ENCODE measurements around the gene ROMO1.
A peak's percentile ranks its signal among the peaks of the same experiment; 100 is the strongest.

The ROMO1 gene

DNA sequence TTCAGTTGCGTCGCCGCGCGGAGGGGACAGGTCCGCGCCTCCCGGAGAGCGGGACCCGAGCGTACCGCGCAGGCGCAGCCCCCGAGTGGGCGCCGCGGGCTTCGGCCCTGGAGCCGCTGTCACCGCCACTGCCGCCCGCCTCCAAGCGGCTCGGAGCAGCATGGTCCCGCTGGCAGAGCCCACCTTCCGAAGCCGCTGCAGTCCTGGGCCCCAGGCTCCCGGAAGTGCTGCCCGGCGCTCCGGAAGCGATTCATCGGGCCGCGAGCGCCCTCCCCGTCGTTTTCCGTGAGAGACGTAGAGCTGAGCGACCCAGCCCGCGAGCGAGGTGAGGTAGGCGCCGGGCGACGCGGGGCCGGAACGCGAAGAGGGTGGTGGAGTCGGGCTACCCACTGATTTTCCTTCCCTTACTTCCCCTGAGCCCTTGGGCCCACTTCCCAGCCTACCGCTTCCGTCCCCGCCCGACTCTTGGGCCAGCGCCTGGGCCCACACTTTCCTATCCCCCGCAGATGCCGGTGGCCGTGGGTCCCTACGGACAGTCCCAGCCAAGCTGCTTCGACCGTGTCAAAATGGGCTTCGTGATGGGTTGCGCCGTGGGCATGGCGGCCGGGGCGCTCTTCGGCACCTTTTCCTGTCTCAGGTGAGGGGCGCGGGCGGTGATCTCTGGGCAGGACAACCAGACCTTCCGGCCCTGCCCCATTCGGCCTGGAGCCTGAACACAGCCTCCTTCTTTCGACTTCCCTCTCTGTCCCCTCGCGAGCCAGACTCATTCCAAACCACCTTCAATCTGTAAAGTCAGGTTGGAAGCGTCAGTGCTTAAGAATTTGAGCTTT lies at the start of gene ROMO1, which contains the start of gene NFS1:
TSS of gene ROMO1 (plus strand) at position 279 of the 830 bp plus-strand sequence. CDS start at position 507, 228 bp downstream.
TSS of gene NFS1 (minus strand) at position 226 of the 830 bp plus-strand sequence. CDS start at position 162, 64 bp downstream.
- DNase-seq (ENCODE audit: low read depth) = peak; percentile 78

DNA sequence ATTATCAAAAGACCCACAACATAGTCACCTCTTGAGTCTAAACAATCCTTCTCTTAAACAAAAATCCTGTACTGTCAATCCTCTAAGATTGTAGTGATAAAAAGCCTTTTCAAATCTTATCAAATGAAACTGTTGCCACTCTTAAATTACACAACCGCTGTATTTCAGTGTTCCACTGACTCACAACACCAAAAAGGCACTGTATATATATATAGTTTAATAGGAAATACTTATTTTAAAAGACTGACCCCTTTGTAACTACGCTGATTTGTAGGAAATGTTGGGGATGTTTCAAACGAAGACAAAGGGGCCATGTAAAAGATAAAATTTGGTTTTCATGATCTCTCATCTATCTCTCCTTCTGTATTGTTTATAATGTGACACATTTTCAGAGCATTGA lies 48.6 kb upstream of the ROMO1 start:
- no peak for DNase-seq (ENCODE audit: low read depth)

DNA sequence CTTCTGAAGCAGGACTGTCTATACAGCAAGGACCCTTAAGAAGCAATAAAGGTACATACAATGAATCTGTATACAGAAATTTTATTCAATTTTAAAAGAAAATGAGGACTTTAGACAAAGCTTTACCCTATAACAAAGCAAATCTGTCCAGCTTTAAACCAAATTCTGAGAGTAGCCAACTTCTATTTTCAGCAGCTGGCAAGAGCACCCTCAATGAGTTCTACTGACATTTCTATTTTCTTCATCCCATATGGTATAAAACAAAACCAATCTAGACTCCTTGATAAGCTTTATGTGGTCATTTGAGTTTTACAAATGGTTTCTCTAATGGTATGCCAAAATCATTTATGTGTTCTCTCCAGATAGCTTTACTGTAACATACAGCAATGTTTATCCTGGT lies 47.2 kb upstream of the ROMO1 start:
- DNase-seq (ENCODE audit: low read depth) = no peak

DNA sequence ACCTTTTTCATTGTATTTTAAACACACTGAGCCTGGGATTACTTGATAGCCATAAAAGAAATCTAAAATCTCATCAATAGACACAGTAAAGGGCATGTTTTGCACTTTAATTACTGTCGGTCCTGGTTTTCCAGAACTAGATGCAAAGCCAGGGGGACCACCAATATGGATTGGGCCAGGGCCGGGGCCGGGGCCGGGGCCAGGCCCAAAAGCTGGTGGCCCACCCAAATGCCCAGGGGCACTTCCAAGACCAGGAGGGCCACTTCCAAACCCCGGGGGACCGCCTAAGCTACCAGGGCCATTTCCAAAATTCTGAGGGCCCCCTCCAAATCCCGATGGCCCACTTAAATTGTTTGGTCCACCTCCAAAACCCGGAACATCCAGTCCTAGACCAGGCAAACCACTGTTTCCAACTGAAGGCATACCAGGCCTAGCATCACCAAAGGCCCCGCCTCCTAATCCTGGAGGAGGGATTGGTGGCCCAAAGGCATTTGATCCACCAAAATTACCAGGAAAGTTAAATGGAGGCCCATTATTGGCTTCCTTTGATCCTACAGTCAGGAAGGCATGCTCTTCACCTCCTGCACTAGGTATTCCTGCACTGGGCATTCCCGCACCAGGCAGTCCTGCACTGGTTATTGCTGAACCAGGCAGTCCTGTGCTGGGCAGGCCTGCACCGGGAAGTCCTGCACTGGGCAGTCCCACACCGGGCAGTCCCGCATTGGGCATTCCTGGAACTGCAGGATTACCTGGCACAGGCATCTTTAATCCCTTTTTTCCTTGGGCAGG lies 46.4 kb upstream of the ROMO1 start:
- no peak for DNase-seq (ENCODE audit: low read depth)

DNA sequence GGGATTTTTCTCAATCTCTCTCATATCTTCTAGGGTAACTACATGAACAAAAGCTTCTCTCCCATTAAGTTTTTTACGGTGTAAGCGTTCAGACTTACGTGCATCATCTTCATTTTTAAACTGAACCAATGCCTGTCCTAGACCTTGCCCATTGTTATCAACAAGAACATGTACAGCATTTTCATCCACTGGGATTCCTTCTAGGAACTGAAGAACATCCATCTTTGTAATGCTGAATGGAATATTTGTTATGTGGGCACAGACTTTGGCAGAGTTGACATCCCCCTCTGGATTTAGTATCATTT lies 45.8 kb upstream of the ROMO1 start:
- DNase-seq (ENCODE audit: low read depth) = no peak

DNA sequence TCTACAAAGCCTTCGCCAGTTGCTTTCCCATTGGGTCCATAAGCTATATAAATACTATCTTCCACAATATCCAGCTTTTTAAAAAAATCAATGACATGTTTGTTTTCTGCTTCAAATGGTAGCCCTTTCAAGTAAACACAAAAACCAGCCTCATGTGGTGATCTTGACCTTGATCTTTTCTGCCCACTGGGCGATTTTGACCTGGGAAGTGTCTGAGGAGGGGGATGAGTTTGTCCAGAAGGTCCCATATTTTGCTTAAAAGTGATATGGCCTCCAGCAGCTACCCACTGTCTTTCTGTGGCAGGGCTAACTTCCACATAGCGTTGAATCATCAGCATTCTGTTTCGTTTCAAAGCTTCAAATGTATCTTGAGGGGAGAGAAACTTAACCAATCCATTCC lies 45.3 kb upstream of the ROMO1 start:
- no peak for DNase-seq (ENCODE audit: low read depth)

DNA sequence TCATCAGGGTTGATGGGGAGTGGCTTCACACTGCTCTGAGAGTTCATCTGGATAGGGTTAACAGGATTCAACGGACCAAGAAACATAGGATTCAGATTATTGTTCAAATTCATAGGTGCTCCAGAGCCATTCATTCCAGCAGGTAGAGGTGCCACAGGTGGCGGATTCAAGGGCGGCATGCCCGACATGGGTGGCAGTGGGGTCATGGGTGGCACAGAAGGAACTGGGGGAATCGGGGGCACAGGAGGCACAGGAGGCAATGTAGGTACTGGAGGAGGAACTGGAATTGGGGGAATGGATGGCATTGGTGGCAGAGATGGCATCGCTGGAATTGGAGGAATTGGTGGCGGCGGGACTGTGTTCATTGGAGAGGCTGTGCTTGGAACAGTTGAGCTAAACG lies 44.8 kb upstream of the ROMO1 start:
- DNase-seq (ENCODE audit: low read depth) = no peak

DNA sequence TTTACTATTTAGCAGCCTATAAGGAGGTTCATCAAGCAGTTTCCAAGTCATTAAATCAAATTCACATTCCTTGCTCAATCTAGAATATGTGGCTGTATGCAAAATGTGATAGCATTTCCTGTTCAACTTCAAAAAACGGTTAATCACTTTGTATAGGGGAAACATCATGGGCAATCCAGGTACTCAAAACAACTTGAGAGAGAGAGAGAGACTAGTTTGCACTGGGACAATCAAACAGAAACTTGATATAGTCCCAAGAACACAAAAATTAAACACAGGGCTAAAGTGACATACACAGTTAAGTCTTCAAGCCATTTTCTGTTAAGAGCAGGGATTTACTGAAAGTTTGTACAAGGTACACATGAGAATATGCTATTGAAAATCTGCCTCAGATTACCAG lies 41.9 kb upstream of the ROMO1 start:
- DNase-seq (ENCODE audit: low read depth) = no peak

DNA sequence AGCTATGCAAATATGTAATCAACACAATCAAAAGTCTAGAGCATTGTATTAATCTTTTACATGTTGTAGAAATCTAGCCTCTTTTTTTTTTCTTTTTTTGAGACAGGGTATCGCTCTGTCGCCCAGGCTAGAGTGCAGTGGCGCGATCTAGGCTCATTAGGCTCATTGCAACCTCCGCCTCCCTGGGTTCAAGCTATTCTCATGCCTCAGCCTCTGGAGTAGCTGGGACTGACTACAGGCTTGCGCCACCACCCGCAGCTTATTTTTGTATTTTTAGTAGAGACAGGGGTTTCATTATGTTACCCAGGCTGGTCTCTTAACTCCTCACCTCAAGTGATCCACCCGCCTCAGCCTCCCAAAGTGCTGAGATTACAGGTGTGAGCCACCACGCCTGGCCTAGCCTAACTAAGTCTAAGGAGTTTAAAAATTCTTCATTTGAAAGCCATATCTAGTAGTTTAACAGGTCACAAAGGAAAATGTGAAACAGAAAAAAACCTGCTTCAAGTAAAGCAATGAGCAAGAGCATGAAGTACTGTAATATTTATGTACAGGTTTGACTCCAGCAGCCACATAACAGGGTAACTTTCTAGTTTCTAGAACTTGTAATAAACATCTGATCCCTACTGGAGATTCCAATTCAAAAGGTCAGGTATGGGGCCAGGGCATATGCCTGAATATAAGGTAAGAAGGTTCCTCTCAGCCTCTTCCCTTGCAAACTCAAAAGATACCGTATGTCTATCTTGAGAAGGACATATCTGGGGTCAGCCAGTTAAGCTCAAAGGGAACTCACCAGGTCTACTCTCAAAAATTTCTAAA lies 38.9 kb upstream of the ROMO1 start:
- DNase-seq (ENCODE audit: low read depth) = no peak

DNA sequence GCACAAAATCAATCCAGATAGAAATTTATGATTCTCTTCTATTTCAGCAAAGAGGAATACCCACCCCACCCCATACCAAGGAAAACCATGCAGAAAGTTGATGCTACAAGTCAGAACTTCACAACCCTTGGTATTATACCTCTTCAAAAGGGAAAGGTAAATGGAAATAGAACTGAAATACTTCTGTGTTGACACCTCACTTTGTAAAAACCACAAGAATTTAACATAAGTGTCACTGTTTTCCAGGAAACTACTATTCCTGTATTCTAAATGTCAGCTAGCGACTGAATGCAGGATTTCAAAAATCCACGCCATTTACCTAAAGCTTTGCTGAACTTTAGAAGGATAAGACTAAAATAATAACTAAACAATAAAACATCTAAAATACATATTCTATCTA lies 38.2 kb upstream of the ROMO1 start:
- no peak for DNase-seq (ENCODE audit: low read depth)

DNA sequence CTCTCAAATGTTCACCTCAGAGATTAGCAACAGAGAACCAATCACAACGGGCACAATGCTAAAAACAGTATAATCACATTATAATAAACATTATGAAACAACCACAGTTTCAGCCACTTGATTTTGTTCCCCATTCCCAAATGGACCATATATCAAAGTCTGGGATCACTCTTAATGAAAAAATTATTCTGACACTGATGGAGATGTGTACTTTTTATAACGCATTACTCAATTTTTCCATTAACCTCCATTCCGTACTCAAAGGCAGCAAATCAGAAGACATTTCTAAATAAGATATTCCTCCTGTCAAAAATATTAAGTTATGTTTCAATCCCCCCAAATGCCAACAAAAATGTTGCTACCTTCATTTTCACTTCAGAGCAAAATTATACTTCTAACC lies 37.3 kb upstream of the ROMO1 start:
- DNase-seq (ENCODE audit: low read depth) = no peak

DNA sequence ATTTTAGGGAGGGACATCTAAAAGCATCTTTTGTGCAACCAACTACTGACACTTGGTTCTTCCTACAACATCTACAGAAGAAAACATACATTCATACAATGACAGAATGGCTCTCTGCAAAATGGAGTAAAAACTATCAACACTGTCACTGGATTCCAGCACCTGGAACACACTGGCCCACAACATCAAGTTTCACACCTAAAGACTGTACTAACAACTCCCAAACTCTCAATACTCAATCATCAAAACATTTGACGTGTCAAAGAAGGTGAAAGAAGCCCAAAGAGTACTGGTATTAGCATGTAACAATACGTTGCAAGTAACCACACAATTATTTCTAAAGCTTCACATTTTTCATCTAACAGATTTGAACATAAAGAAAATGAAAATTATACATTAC lies 36.7 kb upstream of the ROMO1 start:
- no peak for DNase-seq (ENCODE audit: low read depth)

DNA sequence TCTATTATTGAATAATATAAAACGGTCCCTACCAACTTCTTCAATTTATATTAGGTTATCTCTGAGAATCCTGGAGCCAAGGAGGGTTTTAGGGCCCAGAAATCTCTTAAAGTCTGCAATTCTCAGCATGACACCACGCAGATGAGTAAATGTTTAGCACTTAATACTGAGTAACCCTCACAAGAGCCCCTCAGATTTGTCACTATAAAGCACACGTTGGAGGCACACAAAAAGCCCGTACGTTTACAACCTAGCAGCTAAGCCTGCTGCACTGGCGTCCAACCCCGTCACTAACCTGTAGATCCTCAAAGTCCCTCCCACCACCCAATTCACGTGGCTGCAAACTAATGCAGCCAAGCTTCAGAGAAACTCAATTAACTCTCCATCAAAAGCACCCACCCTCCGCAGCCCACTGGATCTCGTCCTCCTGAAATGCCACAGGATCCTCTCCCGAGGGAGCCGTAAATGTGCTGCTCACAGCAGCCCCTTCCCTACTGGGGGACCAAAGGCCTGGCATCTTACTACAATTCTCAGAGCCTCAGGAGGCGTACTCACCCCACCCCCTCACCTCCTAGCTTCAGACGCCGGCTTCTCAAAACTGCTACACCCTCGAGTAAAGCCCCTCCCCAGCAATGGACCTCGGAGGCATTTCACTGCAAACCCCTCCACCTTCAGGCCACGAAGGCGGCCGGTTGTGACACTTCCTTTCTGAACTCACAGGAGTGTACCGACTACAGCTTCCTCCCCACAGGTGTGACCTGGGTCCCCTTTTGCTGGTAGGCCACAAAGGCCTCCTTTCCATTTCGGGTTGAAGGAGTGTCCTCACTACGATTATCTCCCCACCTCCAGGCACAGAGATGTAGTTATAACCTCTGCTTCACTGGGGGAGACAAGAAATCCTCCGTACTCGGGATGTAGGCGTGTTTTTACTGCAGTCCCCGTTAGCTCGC lies 35.4 kb upstream of the ROMO1 start:
- DNase-seq (ENCODE audit: low read depth) = peak; percentile 46

DNA sequence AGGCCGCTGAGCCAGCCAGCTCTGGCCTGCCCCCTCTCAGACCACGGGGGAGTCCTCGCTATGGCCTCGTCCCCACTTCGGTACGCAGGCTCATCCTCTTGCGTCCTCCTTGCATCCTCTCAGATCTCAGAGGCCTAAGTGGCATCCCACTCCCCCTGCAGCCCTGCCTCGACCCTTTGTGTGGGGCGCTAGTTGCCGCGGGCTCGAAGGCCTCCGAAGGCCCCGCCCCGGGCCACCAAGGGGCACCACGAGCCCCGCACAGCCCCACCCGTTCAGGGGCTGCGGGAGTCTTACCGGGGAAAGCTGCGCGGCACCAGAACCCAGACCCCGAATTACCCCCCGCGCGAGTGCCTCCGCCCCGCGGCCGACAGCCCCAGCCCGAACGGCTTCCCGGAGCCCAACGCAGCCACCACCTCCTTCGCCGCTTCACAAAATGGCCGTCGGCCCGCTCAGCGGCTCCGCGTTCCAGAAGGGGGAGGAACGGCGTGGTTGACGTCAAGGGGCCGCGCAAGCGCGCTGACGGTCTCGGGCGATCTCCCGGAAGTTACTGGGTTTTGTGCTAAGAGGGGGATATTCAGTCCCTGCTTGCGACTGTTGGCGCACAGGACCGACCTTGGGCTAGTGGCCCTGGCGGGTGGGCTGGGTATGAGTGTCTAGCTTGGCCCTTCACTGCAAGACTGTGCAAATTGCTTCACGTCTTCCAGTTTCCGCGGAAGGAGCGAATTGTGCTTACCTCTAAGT lies 34.6 kb upstream of the ROMO1 start, which contains the start of the genes CPNE1 and RBM12:
TSS of gene CPNE1 (minus strand) at position 435 of the 741 bp plus-strand sequence. CDS start 31,977 bp downstream, outside the sequence.
TSS of gene RBM12 (minus strand) at position 435 of the 741 bp plus-strand sequence. CDS start 9,578 bp downstream, outside the sequence.
- peak; percentile 90 for DNase-seq (ENCODE audit: low read depth)

DNA sequence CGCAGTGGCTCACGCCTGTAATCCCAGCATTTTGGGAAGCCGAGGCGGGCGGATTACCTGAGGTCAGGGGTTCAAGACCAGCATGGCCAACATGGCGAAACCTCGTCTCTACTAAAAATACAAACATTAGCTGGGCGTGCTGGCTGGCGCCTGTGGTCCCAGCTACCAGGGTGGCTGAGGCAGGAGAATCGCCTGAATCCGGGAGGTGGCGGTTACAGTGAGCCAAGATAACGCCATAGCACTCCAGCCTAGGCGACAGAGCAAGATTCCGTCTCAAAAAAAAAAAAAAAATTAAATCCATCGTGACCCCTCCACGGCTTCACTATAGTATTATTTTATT lies 33.3 kb upstream of the ROMO1 start:
- no peak for DNase-seq (ENCODE audit: low read depth)

DNA sequence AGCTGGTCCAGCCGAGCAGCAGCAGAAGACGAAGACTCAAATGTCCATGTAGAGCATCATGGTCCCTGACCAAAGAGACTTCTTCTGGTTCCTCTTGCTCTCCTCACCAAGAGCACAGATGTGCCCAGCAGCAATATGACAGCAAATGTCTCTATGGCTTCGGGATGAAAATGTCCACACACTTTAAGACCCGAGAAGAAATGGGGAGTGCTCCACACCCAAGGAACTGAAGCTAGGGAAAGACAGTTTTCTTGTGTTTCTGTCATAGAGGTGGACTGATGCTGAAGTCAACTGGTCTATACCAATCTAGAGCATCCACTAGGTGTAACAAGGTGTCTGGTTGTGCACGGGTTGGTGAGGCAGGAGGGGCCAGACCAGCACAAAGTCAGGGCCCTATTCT lies 30.0 kb upstream of the ROMO1 start:
- no peak for DNase-seq (ENCODE audit: low read depth)

DNA sequence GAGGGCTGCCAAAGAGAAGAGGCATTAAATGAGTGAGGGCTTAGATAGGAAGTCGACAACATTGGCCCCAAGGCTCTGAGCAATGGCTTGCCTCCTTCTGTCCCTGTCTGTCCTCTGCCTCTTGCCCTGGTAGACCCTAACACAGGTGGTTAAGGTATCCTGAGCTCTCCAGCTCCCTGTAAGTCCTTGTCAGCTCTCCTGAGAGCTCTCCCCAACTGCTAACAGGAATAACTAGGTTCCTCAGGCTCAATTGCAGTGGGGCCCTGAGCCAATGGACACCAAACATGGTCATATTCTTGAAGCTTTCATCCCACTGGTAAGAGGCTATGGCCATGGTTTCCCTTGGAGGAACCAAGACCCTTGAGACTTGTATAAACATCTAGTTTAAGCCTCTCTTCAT lies 29.5 kb upstream of the ROMO1 start:
- no peak for DNase-seq (ENCODE audit: low read depth)

DNA sequence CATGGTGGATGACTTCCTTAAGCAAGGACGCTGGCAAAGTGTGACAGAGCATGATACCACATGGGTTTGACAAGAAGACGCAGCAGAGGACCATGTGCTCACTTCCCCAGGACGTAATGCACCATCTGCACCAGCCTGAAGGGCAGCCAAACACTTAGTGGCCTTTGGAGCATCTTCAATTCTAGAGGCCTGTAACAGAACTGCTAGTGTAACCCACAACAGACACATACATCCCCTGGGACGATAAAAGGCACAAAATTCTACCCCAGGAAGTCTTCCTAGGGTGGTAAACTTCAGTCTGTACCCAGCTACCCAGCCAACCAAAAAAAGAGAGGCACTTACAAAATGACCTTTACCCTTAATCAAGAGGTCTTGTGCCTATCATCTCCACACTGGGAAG lies 25.3 kb upstream of the ROMO1 start:
- DNase-seq (ENCODE audit: low read depth) = no peak

DNA sequence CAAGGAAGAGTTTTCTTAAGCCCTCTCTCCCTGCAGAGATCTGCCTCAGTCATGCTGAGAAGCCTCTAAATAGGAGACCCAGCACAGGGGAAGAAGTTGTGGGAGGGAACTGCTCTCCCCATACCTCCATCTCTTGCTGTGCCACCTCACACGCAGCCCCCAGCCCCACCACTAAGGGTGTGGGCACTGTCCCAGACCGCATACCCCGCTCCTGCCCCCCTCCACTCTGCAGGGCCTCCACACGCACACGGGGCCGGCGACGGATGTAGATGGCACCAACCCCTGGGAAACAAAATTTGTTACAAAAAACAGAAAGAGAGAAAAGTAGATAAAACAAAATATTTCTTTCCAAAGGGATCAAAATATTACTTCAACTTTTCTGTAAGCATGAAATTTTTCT lies 24.3 kb upstream of the ROMO1 start:
- DNase-seq (ENCODE audit: low read depth) = no peak

DNA sequence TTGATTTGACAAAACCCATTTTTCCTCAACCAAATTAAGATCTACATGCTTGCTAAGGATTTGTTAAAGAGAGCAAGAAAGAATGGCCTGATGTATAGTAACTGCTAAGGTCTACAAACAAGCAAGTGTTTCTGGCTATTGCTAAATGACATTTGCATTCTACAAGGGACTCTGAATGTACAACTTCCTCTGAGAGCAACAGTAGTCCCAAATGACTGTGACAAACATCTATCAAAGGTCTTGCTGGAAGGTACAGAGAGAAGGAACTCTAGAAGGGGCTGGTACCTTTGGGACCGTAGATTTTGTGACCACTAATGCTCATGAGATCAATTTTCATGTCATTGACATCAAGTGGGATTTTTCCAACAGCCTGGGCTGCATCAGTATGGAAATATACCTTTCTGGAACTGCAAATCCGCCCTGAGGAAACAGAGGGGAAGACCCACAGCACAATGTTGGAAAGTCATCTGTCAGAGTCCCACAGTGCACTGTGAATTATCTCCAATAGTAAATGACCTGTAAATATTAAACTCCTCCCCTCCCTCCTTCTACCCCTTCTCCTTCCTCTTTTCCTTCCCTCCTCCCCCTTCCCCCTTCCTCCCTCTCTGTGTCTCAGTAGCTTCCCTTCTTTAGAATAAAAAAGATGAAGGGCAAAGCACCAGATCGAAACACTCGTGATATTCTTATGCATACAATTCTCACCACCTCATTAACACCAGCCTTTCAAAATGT lies 18.6 kb upstream of the ROMO1 start:
- DNase-seq (ENCODE audit: low read depth) = no peak

All from activated T-helper 1 cell treated with Interleukin-2 at 50 U/mL for 16 hours (primary cell).